GM12875 (cell line): ENCODE results near the gene PADI1.

ENCODE experiments used
- H3K4me3 ChIP-seq: one replicate; pipeline ENCODE4 v1.5.1; 2011; ENCODE audit warnings: low read depth, low read length, control low read depth
- CTCF ChIP-seq: IDR thresholded peaks from 2 replicates; pipeline ENCODE4 v1.5.1; 2011; ENCODE audit warnings: low read depth, mild to moderate bottlenecking, control low read depth, inconsistent platforms, low read length, moderate library complexity, borderline replicate concordance; ENCODE audit not compliant: insufficient read depth

PADI1 gene

GRCh38 chr1:17217607-17218006 lies 12.7 kb downstream of the PADI1 start:
- TF ChIP-seq CTCF, result no peak
- no peak overlapping the region for H3K4me3 ChIP-seq

- H3K4me3 ChIP-seq, result no peak overlapping the region
- TF ChIP-seq CTCF, result no peak
These were observed 14.0 kb downstream of the PADI1 start for GRCh38 chr1:17218939-17219338.

- no peak overlapping the region for H3K4me3 ChIP-seq
- TF ChIP-seq CTCF, result no peak
These were observed 15.4 kb downstream of the PADI1 start for GRCh38 chr1:17220287-17220686.

GRCh38 chr1:17222557-17222956 lies 17.6 kb downstream of the PADI1 start:
- no peak overlapping the region for H3K4me3 ChIP-seq
- no peak for TF ChIP-seq CTCF

GRCh38 chr1:17224434-17224833 lies 19.5 kb downstream of the PADI1 start:
- TF ChIP-seq CTCF, result no peak
- no peak overlapping the region for H3K4me3 ChIP-seq

GRCh38 chr1:17225140-17225539 lies 20.2 kb downstream of the PADI1 start:
- no peak for TF ChIP-seq CTCF
- no peak overlapping the region for H3K4me3 ChIP-seq

GRCh38 chr1:17227358-17227915 lies 22.5 kb downstream of the PADI1 start:
- TF ChIP-seq CTCF, result no peak
- no peak overlapping the region for H3K4me3 ChIP-seq
